Progenitor cell of endocrine pancreas (in vitro differentiated cells): ENCODE data around the gene KRTAP10-2. TPM values are rescaled to one million over a fixed set of nuclear protein-coding genes. Genes with fewer than 3 reads are reported as not detected.

Source experiments
- DNase-seq: peaks from one replicate; pipeline ENCODE4 v3.0.0; 2021; ENCODE audit warnings: low spot score; ENCODE audit not compliant: unreplicated experiment
- H3K27ac Mint-ChIP-seq: 2 replicates; pipeline ENCODE4 v1.8.0; 2021; ENCODE audit warnings: mild to moderate bottlenecking, moderate library complexity, mixed read lengths
- H3K27me3 Mint-ChIP-seq: 2 replicates; pipeline ENCODE4 v1.8.0; 2021; ENCODE audit warnings: mixed read lengths
- H3K36me3 Mint-ChIP-seq: 2 replicates; pipeline ENCODE4 v1.8.0; 2022; ENCODE audit warnings: mixed read lengths; ENCODE audit not compliant: insufficient read depth
- H3K4me1 Mint-ChIP-seq: 2 replicates; pipeline ENCODE4 v1.8.0; 2021; ENCODE audit warnings: low read depth, mixed read lengths
- H3K4me3 Mint-ChIP-seq: 2 replicates; pipeline ENCODE4 v1.8.0; 2021; ENCODE audit warnings: low read depth, mild to moderate bottlenecking, moderate library complexity, mixed read lengths
- H3K9me3 Mint-ChIP-seq: 2 replicates; pipeline ENCODE4 v1.8.0; 2021; ENCODE audit warnings: low read depth, mixed read lengths
- total RNA-seq: library from RNA; stranded (reverse); gene quantifications from 2 replicates; pipeline ENCODE4 v1.2.1, GENCODE V29; 2021
- TF ChIP-seq, protein P1 (sequence below): fragments of 200-600 bp; sonication (generic); IDR thresholded peaks from one replicate; pipeline ENCODE4 v1.5.0; 2021; ENCODE audit warnings: antibody characterized with exemption, mild to moderate bottlenecking; ENCODE audit not compliant: unreplicated experiment

The KRTAP10-2 gene
- total RNA-seq, 1 donor from 2014 or later, result not detected

GRCh38 chr21:44530221-44530902, 20.9 kb downstream of the KRTAP10-2 start:
- DNase-seq, result no peak
- TF ChIP-seq, protein P1, sequence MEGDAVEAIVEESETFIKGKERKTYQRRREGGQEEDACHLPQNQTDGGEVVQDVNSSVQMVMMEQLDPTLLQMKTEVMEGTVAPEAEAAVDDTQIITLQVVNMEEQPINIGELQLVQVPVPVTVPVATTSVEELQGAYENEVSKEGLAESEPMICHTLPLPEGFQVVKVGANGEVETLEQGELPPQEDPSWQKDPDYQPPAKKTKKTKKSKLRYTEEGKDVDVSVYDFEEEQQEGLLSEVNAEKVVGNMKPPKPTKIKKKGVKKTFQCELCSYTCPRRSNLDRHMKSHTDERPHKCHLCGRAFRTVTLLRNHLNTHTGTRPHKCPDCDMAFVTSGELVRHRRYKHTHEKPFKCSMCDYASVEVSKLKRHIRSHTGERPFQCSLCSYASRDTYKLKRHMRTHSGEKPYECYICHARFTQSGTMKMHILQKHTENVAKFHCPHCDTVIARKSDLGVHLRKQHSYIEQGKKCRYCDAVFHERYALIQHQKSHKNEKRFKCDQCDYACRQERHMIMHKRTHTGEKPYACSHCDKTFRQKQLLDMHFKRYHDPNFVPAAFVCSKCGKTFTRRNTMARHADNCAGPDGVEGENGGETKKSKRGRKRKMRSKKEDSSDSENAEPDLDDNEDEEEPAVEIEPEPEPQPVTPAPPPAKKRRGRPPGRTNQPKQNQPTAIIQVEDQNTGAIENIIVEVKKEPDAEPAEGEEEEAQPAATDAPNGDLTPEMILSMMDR, result no peak
- H3K4me3 Mint-ChIP-seq, result no peak overlapping the region
- H3K9me3 Mint-ChIP-seq, result no peaks in the 10 kb centered on the region
- H3K27ac Mint-ChIP-seq, result no peak overlapping the region
- H3K4me1 Mint-ChIP-seq, result no peaks in the 10 kb centered on the region
- no peaks in the 10 kb centered on the region for H3K36me3 Mint-ChIP-seq
- H3K27me3 Mint-ChIP-seq, result peaks cover 4% of the 10 kb centered on the region

GRCh38 chr21:44529503-44530125, 21.7 kb downstream of the KRTAP10-2 start:
- Mint-ChIP-seq H3K9me3 (no peaks in the 10 kb centered on the region), H3K36me3 (no peaks in the 10 kb centered on the region), H3K4me1 (no peaks in the 10 kb centered on the region), H3K4me3 (no peak overlapping the region), H3K27ac (no peak overlapping the region), H3K27me3 (peaks cover 4% of the 10 kb centered on the region)
- TF ChIP-seq, protein P1, result no peak
- DNase-seq, result no peak

- DNase-seq, result no peak
- no peaks in the 10 kb centered on the region for H3K4me1 Mint-ChIP-seq
- H3K27ac Mint-ChIP-seq, result no peak overlapping the region
- no peaks in the 10 kb centered on the region for H3K36me3 Mint-ChIP-seq
- TF ChIP-seq, protein P1, result no peak
- peaks cover 4% of the 10 kb centered on the region for H3K27me3 Mint-ChIP-seq
- H3K9me3 Mint-ChIP-seq, result no peaks in the 10 kb centered on the region
- no peak overlapping the region for H3K4me3 Mint-ChIP-seq
Observed at GRCh38 chr21:44529011-44529421, 22.3 kb downstream of the KRTAP10-2 start.

- H3K4me3 Mint-ChIP-seq, result no peak overlapping the region
- no peaks in the 10 kb centered on the region for H3K9me3 Mint-ChIP-seq
- peaks cover 4% of the 10 kb centered on the region for H3K27me3 Mint-ChIP-seq
- H3K36me3 Mint-ChIP-seq, result no peaks in the 10 kb centered on the region
- no peaks in the 10 kb centered on the region for H3K4me1 Mint-ChIP-seq
- H3K27ac Mint-ChIP-seq, result no peak overlapping the region
- DNase-seq, result no peak
- TF ChIP-seq, protein P1, result no peak
Observed at GRCh38 chr21:44528634-44528995, 22.7 kb downstream of the KRTAP10-2 start.

DNA sequence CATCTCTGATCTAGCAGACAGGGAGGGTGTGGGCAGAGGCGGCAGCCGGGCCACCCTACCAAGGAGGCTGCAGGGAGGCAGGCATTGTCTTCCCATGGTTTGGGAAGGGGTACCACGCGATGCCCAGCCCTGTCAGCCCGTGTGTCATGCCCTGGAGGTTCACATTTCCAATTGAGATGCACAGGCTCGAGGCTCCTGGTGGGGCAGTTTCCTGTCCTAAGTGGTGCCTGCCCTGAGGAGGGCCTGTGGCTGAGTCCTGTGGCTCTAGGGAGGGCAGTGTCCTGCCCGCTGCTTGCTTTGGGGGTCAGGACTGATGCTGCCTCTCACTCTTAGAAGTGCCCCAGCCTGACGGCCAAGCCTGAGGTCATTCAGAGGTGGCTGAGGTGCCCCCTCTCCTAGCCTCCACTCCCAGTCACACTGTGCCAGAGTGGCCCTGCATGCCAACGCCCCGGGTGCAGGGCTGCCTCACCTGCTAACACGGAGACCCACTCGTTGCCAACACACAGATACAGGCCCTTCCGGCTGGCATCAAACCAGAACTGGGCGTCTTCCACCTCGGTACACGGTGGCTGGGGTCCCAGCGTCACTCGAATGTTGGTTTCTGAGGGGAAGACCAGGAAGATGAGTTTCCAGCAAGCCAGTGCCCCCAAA, 23.2 kb downstream of the KRTAP10-2 start:
- Mint-ChIP-seq H3K4me3 (no peak overlapping the region), H3K9me3 (no peaks in the 10 kb centered on the region), H3K36me3 (no peaks in the 10 kb centered on the region), H3K27me3 (peaks cover 4% of the 10 kb centered on the region), H3K27ac (no peak overlapping the region), H3K4me1 (no peaks in the 10 kb centered on the region)
- TF ChIP-seq, protein P1, result no peak
- no peak for DNase-seq
